Smooth muscle cell (in vitro differentiated cells): Measurements from ENCODE around the gene ABL1. TPM values are rescaled to one million over a fixed set of nuclear protein-coding genes. Genes with fewer than 3 reads are reported as not detected.

Source experiments
- DNase-seq: peaks from one replicate; lab custom pipeline; 2025; ENCODE audit not compliant: unreplicated experiment; lab: John Stamatoyannopoulos, UW
- H2AFZ ChIP-seq: fragments of 200-600 bp; sonication (generic); 2 replicates; pipeline ENCODE4 v1.6.0; 2016; ENCODE audit warnings: antibody characterized with exemption, low read depth, mild to moderate bottlenecking
- H3F3A ChIP-seq: fragments of 200-600 bp; sonication (generic); 2 replicates; pipeline ENCODE4 v1.6.0; 2017; ENCODE audit warnings: antibody characterized with exemption, low read depth
- H3K27ac ChIP-seq: fragments of 200-600 bp; sonication (generic); 2 replicates; pipeline ENCODE4 v1.5.1; 2016; ENCODE audit warnings: low read depth, mild to moderate bottlenecking
- H3K27me3 ChIP-seq: fragments of 200-600 bp; sonication (generic); 2 replicates; pipeline ENCODE4 v1.6.1; 2016; ENCODE audit warnings: low read depth, mild to moderate bottlenecking
- H3K36me3 ChIP-seq: fragments of 200-600 bp; sonication (generic); 2 replicates; pipeline ENCODE4 v1.5.1; 2016; ENCODE audit warnings: low read depth
- H3K4me1 ChIP-seq: fragments of 200-600 bp; sonication (generic); 2 replicates; pipeline ENCODE4 v1.5.1; 2016; ENCODE audit warnings: low read depth
- H3K4me2 ChIP-seq: fragments of 200-600 bp; sonication (generic); 2 replicates; pipeline ENCODE4 v1.6.0; 2016; ENCODE audit warnings: mild to moderate bottlenecking
- H3K4me3 ChIP-seq: fragments of 200-600 bp; sonication (generic); 2 replicates; pipeline ENCODE4 v1.5.1; 2016; ENCODE audit warnings: mild to moderate bottlenecking
- H3K79me2 ChIP-seq: fragments of 200-600 bp; sonication (generic); 2 replicates; pipeline ENCODE4 v1.6.0; 2016; ENCODE audit warnings: low read depth, mild to moderate bottlenecking
- H3K9ac ChIP-seq: fragments of 200-600 bp; sonication (generic); 2 replicates; pipeline ENCODE4 v1.6.0; 2016; ENCODE audit warnings: low read depth
- H3K9me3 ChIP-seq: fragments of 200-600 bp; sonication (generic); replicated peaks from 2 replicates; pipeline ENCODE4 v1.5.1; 2016; ENCODE audit warnings: low read depth
- H4K20me1 ChIP-seq: fragments of 200-600 bp; sonication (generic); 2 replicates; pipeline ENCODE4 v1.6.0; 2016; ENCODE audit warnings: low read depth
- WGBS: methylation state at CpG from one replicate; pipeline ENCODE4 v1.1.7; 2016; ENCODE audit warnings: low lambda C conversion rate; 5-methylcytosine and 5-hydroxymethylcytosine counted together
- polyA plus RNA-seq: library from polyadenylated mRNA; unstranded; fragments of >200 nt; fragmentation: Nextera tagmentation; extraction: Ambion mirVana; gene quantifications from 2 replicates; pipeline ENCODE4 v1.2.1, GENCODE V29; 2016
- total RNA-seq: library from RNA; depleted of rRNA; stranded (reverse); fragments of >200 nt; gene quantifications from 2 replicates; pipeline ENCODE4 v1.2.3, GENCODE V29; 2014
- TF ChIP-seq, protein P1 (sequence below): fragments of 200-600 bp; sonication (generic); IDR thresholded peaks from 2 replicates; pipeline ENCODE4 v1.5.1; 2017; ENCODE audit warnings: borderline replicate concordance, mild to moderate bottlenecking, antibody characterized with exemption; ENCODE audit not compliant: insufficient read depth, poor library complexity, severe bottlenecking

Gene ABL1
- total and polyA plus RNA-seq, 2 experiments from 2014 or later: 38.2 to 51.0 TPM

DNA sequence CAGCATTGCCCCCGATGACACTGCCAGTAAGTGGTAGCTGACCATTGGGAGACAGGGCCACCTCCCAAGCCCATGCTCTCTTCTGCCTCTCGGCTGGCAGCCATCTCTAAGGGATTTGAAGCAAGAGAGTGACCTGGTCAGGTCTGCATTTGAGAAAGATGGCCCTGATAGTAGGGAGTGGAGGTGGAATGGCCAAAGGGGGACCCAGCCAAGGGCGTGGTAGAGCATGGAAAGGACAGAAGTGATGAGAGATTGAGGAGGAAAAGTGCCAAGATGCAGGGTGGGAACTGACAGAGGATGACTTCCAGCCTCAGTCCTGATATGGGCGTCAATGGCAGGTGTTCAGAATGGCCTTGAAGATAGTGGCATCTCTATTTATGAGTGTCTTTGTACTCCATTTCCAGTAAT is 9.0 kb downstream of the ABL1 start:
- peak overlapping the region; percentile 100 for H3K27ac ChIP-seq
- TF ChIP-seq, protein P1, sequence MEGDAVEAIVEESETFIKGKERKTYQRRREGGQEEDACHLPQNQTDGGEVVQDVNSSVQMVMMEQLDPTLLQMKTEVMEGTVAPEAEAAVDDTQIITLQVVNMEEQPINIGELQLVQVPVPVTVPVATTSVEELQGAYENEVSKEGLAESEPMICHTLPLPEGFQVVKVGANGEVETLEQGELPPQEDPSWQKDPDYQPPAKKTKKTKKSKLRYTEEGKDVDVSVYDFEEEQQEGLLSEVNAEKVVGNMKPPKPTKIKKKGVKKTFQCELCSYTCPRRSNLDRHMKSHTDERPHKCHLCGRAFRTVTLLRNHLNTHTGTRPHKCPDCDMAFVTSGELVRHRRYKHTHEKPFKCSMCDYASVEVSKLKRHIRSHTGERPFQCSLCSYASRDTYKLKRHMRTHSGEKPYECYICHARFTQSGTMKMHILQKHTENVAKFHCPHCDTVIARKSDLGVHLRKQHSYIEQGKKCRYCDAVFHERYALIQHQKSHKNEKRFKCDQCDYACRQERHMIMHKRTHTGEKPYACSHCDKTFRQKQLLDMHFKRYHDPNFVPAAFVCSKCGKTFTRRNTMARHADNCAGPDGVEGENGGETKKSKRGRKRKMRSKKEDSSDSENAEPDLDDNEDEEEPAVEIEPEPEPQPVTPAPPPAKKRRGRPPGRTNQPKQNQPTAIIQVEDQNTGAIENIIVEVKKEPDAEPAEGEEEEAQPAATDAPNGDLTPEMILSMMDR: no peak
- H2AFZ ChIP-seq: no peak overlapping the region
- no peaks in the 10 kb centered on the region for H3K9me3 ChIP-seq
- H3K9ac ChIP-seq: no peak overlapping the region
- H3K79me2 ChIP-seq: peaks cover 75% of the 10 kb centered on the region
- peaks cover 57% of the 10 kb centered on the region for H3K4me1 ChIP-seq
- no peaks in the 10 kb centered on the region for H3K36me3 ChIP-seq
- H4K20me1 ChIP-seq: peaks cover 91% of the 10 kb centered on the region
- peaks cover 54% of the 10 kb centered on the region for H3F3A ChIP-seq
- H3K4me3 ChIP-seq: no peak overlapping the region
- DNase-seq: no peak
- H3K27me3 ChIP-seq: no peaks in the 10 kb centered on the region
- WGBS: 95% methylated on average over 4 of the region's 4 CpGs
- H3K4me2 ChIP-seq: no peak overlapping the region

- TF ChIP-seq, protein P1: no peak
- Histone ChIP-seq H3K27me3 (no peaks in the 10 kb centered on the region), H3K4me1 (peaks cover 46% of the 10 kb centered on the region), H3F3A (peaks cover 63% of the 10 kb centered on the region), H3K27ac (peak overlapping the region; percentile 100), H3K9me3 (no peaks in the 10 kb centered on the region), H2AFZ (no peak overlapping the region), H3K4me3 (peak overlapping the region; percentile 23), H4K20me1 (peaks cover 91% of the 10 kb centered on the region), H3K4me2 (peak overlapping the region; percentile 82), H3K36me3 (no peaks in the 10 kb centered on the region), H3K9ac (peak overlapping the region; percentile 92), H3K79me2 (peaks cover 75% of the 10 kb centered on the region)
- DNase-seq: no peak
- 69% methylated on average over 10 of the region's 10 CpGs for WGBS
Observed at GRCh38 chr9:130845254-130845653, 10.2 kb downstream of the ABL1 start.

GRCh38 chr9:130845901-130846481 is 10.9 kb downstream of the ABL1 start:
- DNase-seq: no peak
- Histone ChIP-seq H3F3A (peaks cover 63% of the 10 kb centered on the region), H3K36me3 (no peaks in the 10 kb centered on the region), H3K4me3 (peak overlapping the region; percentile 23), H3K4me1 (peaks cover 45% of the 10 kb centered on the region), H2AFZ (no peak overlapping the region), H3K4me2 (peak overlapping the region; percentile 82), H3K27me3 (no peaks in the 10 kb centered on the region), H3K9me3 (no peaks in the 10 kb centered on the region), H4K20me1 (peaks cover 91% of the 10 kb centered on the region), H3K27ac (peak overlapping the region; percentile 100), H3K9ac (peak overlapping the region; percentile 92), H3K79me2 (peaks cover 75% of the 10 kb centered on the region)
- 31% methylated on average over 7 of the region's 7 CpGs for WGBS
- TF ChIP-seq, protein P1: no peak
